CD14-positive monocyte (primary cell): ENCODE data around the gene TMEM18. TPM values are rescaled to one million over a fixed set of nuclear protein-coding genes. Genes with fewer than 3 reads are reported as not detected.
A peak's percentile ranks its signal among the peaks of the same experiment; 100 is the strongest.

Experiments
- DNase-seq, 3 donors: peaks; one replicate each; pipeline ENCODE4 v3.0.0-alpha.2; 2011 to 2022
- H2AFZ ChIP-seq: 2 replicates; pipeline ENCODE4 v1.6.0; 2012; ENCODE audit warnings: mild to moderate bottlenecking, low read depth, low read length, inconsistent platforms; ENCODE audit not compliant: insufficient read depth, poor library complexity, severe bottlenecking
- H3K27ac ChIP-seq, 2 donors: 1 replicate in 1 of 2; 2 replicates in 1 of 2; pipeline ENCODE4 v1.5.1; 2012 to 2013; ENCODE audit warnings: low read length in 2 of 2, control low read depth in 1 of 2, inconsistent platforms in 1 of 2, low read depth in 1 of 2, mild to moderate bottlenecking in 1 of 2
- H3K27me3 ChIP-seq, 2 donors: one replicate each; pipeline versions ENCODE4 v1.6.0 to v1.6.1; 2011 to 2013; ENCODE audit warnings: low read length in 2 of 2; ENCODE audit not compliant: control insufficient read depth in 2 of 2, insufficient read depth in 2 of 2
- H3K36me3 ChIP-seq, 2 donors: replicated peaks in 1 of 2; 1 replicate in 1 of 2; 2 replicates in 1 of 2; pipeline versions ENCODE4 v1.5.1 to v1.6.1; 2012 to 2013; ENCODE audit warnings: low read length in 2 of 2, control low read depth in 1 of 2, inconsistent platforms in 1 of 2, mild to moderate bottlenecking in 1 of 2; ENCODE audit not compliant: insufficient read depth in 2 of 2, control insufficient read depth in 1 of 2
- H3K4me1 ChIP-seq, 2 donors: 1 replicate in 1 of 2; 2 replicates in 1 of 2; pipeline versions ENCODE4 v1.5.1 to v1.6.1; 2012 to 2013; ENCODE audit warnings: low read length in 2 of 2, control low read depth in 1 of 2, inconsistent platforms in 1 of 2, mild to moderate bottlenecking in 1 of 2, moderate library complexity in 1 of 2; ENCODE audit not compliant: insufficient read depth in 2 of 2, control insufficient read depth in 1 of 2
- H3K4me2 ChIP-seq: replicated peaks from 2 replicates; pipeline ENCODE3; 2012; ENCODE audit warnings: low read length, moderate library complexity, mild to moderate bottlenecking; ENCODE audit not compliant: poor library complexity, severe bottlenecking; ENCODE audit errors: extremely low read depth
- H3K4me3 ChIP-seq, 3 experiments: fragments of 200-600 bp in 1 of 3; sonication (generic) in 1 of 3; replicated peaks in 1 of 3; 1 replicate in 2 of 3; 2 replicates in 1 of 3; pipeline ENCODE4 v1.5.1; 2011 to 2013; ENCODE audit warnings: low read length in 3 of 3, mild to moderate bottlenecking in 3 of 3, control low read depth in 2 of 3, low read depth in 2 of 3, inconsistent platforms in 1 of 3, moderate library complexity in 1 of 3
- H3K79me2 ChIP-seq: 2 replicates; pipeline ENCODE4 v1.6.0; 2012; ENCODE audit warnings: mild to moderate bottlenecking, control low read depth, inconsistent platforms, low read length, moderate library complexity; ENCODE audit not compliant: insufficient read depth
- H3K9ac ChIP-seq: 2 replicates; pipeline ENCODE4 v1.6.0; 2017; ENCODE audit warnings: low read length, mild to moderate bottlenecking; ENCODE audit not compliant: insufficient read depth, poor library complexity, severe bottlenecking
- H3K9me3 ChIP-seq, 2 donors: replicated peaks in 1 of 2; 1 replicate in 1 of 2; 2 replicates in 1 of 2; pipeline versions ENCODE4 v1.5.1 to v1.6.1; 2012 to 2013; ENCODE audit warnings: low read length in 2 of 2, control low read depth in 1 of 2; ENCODE audit not compliant: control insufficient read depth in 1 of 2, insufficient read depth in 1 of 2
- H4K20me1 ChIP-seq: 2 replicates; pipeline ENCODE4 v1.6.0; 2012; ENCODE audit warnings: mild to moderate bottlenecking, low read length, control low read depth, moderate library complexity; ENCODE audit not compliant: insufficient read depth
- H3K27ac Mint-ChIP-seq, 7 donors: one replicate each; pipeline ENCODE4 v1.8.0; 2020; ENCODE audit warnings: mild to moderate bottlenecking in 7 of 7, mixed read lengths in 7 of 7, moderate library complexity in 6 of 7, inconsistent platforms in 2 of 7
- H3K27me3 Mint-ChIP-seq, 3 donors: one replicate each; pipeline ENCODE4 v1.8.0; 2021 to 2022; ENCODE audit warnings: low read depth in 3 of 3, mild to moderate bottlenecking in 3 of 3, mixed read lengths in 3 of 3, moderate library complexity in 3 of 3, inconsistent platforms in 1 of 3
- H3K36me3 Mint-ChIP-seq, 2 donors: one replicate each; pipeline ENCODE4 v1.8.0; 2020; ENCODE audit warnings: mixed read lengths in 2 of 2, inconsistent platforms in 1 of 2, mild to moderate bottlenecking in 1 of 2
- H3K4me1 Mint-ChIP-seq: one replicate; pipeline ENCODE4 v1.8.0; 2020; ENCODE audit warnings: mild to moderate bottlenecking, mixed read lengths
- H3K4me3 Mint-ChIP-seq, 2 donors: one replicate each; pipeline ENCODE4 v1.8.0; 2020; ENCODE audit warnings: mild to moderate bottlenecking in 2 of 2, mixed read lengths in 2 of 2, moderate library complexity in 1 of 2
- H3K9me3 Mint-ChIP-seq, 7 donors: one replicate each; pipeline ENCODE4 v1.8.0; 2020 to 2022; ENCODE audit warnings: mixed read lengths in 7 of 7, mild to moderate bottlenecking in 6 of 7, moderate library complexity in 6 of 7, inconsistent platforms in 2 of 7
- CTCF ChIP-seq: fragments of 200-600 bp; IDR thresholded peaks from one replicate; pipeline ENCODE4 v1.8.0; 2022; ENCODE audit warnings: antibody characterized with exemption, mild to moderate bottlenecking
- WGBS: methylation state at CpG from one replicate; pipeline ENCODE4 v1.1.5; 2013; ENCODE audit warnings: missing lambda C conversion rate; ENCODE audit not compliant: insufficient coverage; 5-methylcytosine and 5-hydroxymethylcytosine counted together
- intact Hi-C, 2 donors: fragments of 100-400 bp; cut with micrococcal nuclease; formaldehyde crosslinking; loops; one replicate each; pipeline versions ENCODE4 v1.15.0 to v1.15.1; 2023
- polyA plus RNA-seq, 3 donors: library from polyadenylated mRNA; depleted of rRNA in 1 of 3; unstranded in 2 of 3; stranded (reverse) in 1 of 3; fragments of 300-500 nt in 2 of 3; fragments of >200 nt in 1 of 3; fragmentation: Illumina TruSeq in 2 of 3; gene quantifications; 1 replicate in 2 of 3; 2 replicates in 1 of 3; pipeline ENCODE4 v1.2.3, GENCODE V29; 2012 to 2021

The TMEM18 gene
- polyA plus RNA-seq, 3 donors = 9.3 to 23.5 (median 21.8) TPM

- H3K36me3 Mint-ChIP-seq = peaks cover 40 to 59% of the 10 kb centered on the region in 2 donors
- peaks cover 0 to 2% (median 0%) of the 10 kb centered on the region in 7 donors for H3K9me3 Mint-ChIP-seq
- Histone ChIP-seq H3K9ac (peak overlapping the region; percentile 15), H2AFZ (no peak overlapping the region), H3K4me2 (no peak overlapping the region), H4K20me1 (peaks cover 28% of the 10 kb centered on the region), H3K4me1 (peaks cover 16 to 24% of the 10 kb centered on the region in 2 donors), H3K36me3 (peaks cover 35 to 52% of the 10 kb centered on the region in 2 donors), H3K27me3 (no peaks in the 10 kb centered on the region), H3K4me3 (no peak overlapping the region), H3K9me3 (no peaks in the 10 kb centered on the region), H3K79me2 (peaks cover 30% of the 10 kb centered on the region), H3K27ac (no peak overlapping the region)
- WGBS = 84% methylated on average over 4 of the region's 7 CpGs
- DNase-seq = no peak
- TF ChIP-seq CTCF = no peak
- H3K4me3 Mint-ChIP-seq = no peak overlapping the region
- H3K27me3 Mint-ChIP-seq = no peaks in the 10 kb centered on the region
- peaks cover 20% of the 10 kb centered on the region for H3K4me1 Mint-ChIP-seq
- peak overlapping the region in 1 of 7 donors; percentile 35 for H3K27ac Mint-ChIP-seq
- intact Hi-C loops = loop anchor here in 1 of 2 donors (10.0 kb wide), 1 partner anchor 409 kb away; the partner anchor contains the start of genes ACP1 and SH3YL1
These were observed 3.4 kb downstream of the TMEM18 start for GRCh38 chr2:673615-674320.

- no peak overlapping the region for H3K4me3 Mint-ChIP-seq
- H2AFZ ChIP-seq = no peak overlapping the region
- DNase-seq = no peak
- H3K79me2 ChIP-seq = peaks cover 30% of the 10 kb centered on the region
- no peaks in the 10 kb centered on the region for H3K27me3 ChIP-seq
- 97% methylated on average over 9 of the region's 9 CpGs for WGBS
- H3K4me1 ChIP-seq = peaks cover 13 to 19% of the 10 kb centered on the region in 2 donors
- H3K4me2 ChIP-seq = no peak overlapping the region
- peaks cover 0 to 3% (median 0%) of the 10 kb centered on the region in 7 donors for H3K9me3 Mint-ChIP-seq
- no peak for TF ChIP-seq CTCF
- no peak overlapping the region for H3K9ac ChIP-seq
- H3K9me3 ChIP-seq = no peaks in the 10 kb centered on the region
- H3K4me3 ChIP-seq = no peak overlapping the region
- intact Hi-C loops = loop anchor here in 1 of 2 donors (10.0 kb wide), 1 partner anchor 408 kb away; the partner anchor contains the start of genes ACP1 and SH3YL1
- H4K20me1 ChIP-seq = peaks cover 28% of the 10 kb centered on the region
- peak overlapping the region in 2 of 7 donors; percentile 35 to 49 for H3K27ac Mint-ChIP-seq
- no peak overlapping the region for H3K27ac ChIP-seq
- H3K4me1 Mint-ChIP-seq = peaks cover 17% of the 10 kb centered on the region
- peaks cover 43 to 60% of the 10 kb centered on the region in 2 donors for H3K36me3 ChIP-seq
- no peaks in the 10 kb centered on the region for H3K27me3 Mint-ChIP-seq
- H3K36me3 Mint-ChIP-seq = peaks cover 47 to 66% of the 10 kb centered on the region in 2 donors
These were observed 4.2 kb downstream of the TMEM18 start for GRCh38 chr2:673016-673415.
